Stomach (tissue), 9 donors: Measurements from ENCODE around the gene AMN1. TPM values are rescaled to one million over a fixed set of nuclear protein-coding genes. Genes with fewer than 3 reads are reported as not detected.
"Not testable (repeated sequence)": the region's sequence is repeated elsewhere in the genome, so short reads cannot be mapped to it uniquely, and the experiment has no call there.

Experiments used
- DNase-seq, 2 donors: peaks; one replicate each; pipeline versions ENCODE4 v3.0.0 to v3.0.0-alpha.2; 2013 to 2019
- H3K27ac ChIP-seq, 5 donors: fragments of 200-600 bp in 4 of 5; sonication (generic) in 4 of 5; one replicate each; pipeline ENCODE4 v1.5.1; 2013 to 2019; ENCODE audit warnings: mild to moderate bottlenecking in 1 of 5, moderate library complexity in 1 of 5
- H3K27me3 ChIP-seq, 3 donors: fragments of 200-600 bp; sonication (generic); one replicate each; pipeline ENCODE4 v1.5.1; 2017 to 2019; ENCODE audit warnings: mixed run types in 1 of 3
- H3K36me3 ChIP-seq, 4 donors: fragments of 200-600 bp; sonication (generic); 1 replicate in 3 of 4; 2 replicates in 1 of 4; pipeline ENCODE4 v1.5.1; 2016 to 2019
- H3K4me1 ChIP-seq, 4 donors: fragments of 200-600 bp; sonication (generic); one replicate each; pipeline ENCODE4 v1.5.1; 2016 to 2019
- H3K4me3 ChIP-seq, 4 donors: fragments of 200-600 bp; sonication (generic) in 3 of 4; one replicate each; pipeline ENCODE4 v1.5.1; 2016 to 2019; ENCODE audit warnings: mild to moderate bottlenecking in 1 of 4
- H3K9me3 ChIP-seq, 4 donors: fragments of 200-600 bp; sonication (generic); one replicate each; pipeline ENCODE4 v1.5.1; 2016 to 2019
- EP300 ChIP-seq: sonication (generic); formaldehyde crosslinking; IDR thresholded peaks from one replicate; pipeline ENCODE4 v1.6.1; 2017; ENCODE audit warnings: antibody characterized with exemption
- POLR2A ChIP-seq, 4 donors: fragments of 450-650 bp; IDR thresholded peaks; one replicate each; pipeline ENCODE4 v1.6.1; 2016; ENCODE audit warnings: antibody characterized with exemption in 4 of 4, control low read depth in 2 of 4, mild to moderate bottlenecking in 1 of 4, moderate library complexity in 1 of 4
- POLR2AphosphoS5 ChIP-seq, 3 donors: sonication (generic); formaldehyde crosslinking; IDR thresholded peaks; one replicate each; pipeline ENCODE4 v1.6.1; 2016; ENCODE audit warnings: antibody characterized with exemption in 3 of 3
- WGBS, 5 donors: extraction: QIAGEN DNeasy Blood & Tissue Kit in 3 of 5; methylation state at CpG; one replicate each; pipeline versions ENCODE4 v1.1.5 to v1.1.7; 2013 to 2018; 5-methylcytosine and 5-hydroxymethylcytosine counted together
- intact Hi-C: fragments of 100-400 bp; cut with DNase I; formaldehyde crosslinking; loops from one replicate; pipeline ENCODE4 v1.15.1; 2023; ENCODE audit warnings: low total_unique reads
- polyA plus RNA-seq, 3 donors: library from polyadenylated mRNA; stranded (reverse); fragments of 200-250 nt; gene quantifications; one replicate each; pipeline ENCODE4 v1.2.3, GENCODE V29; 2013
- total RNA-seq, 5 donors: library from RNA; depleted of rRNA; stranded (reverse); fragments of >200 nt; gene quantifications; one replicate each; pipeline versions ENCODE4 v1.1.0 to v1.2.3, GENCODE V29; 2014 to 2016
- TF ChIP-seq, protein P1 (sequence below), 7 experiments: fragments of 450-650 bp in 4 of 7; fragments of 200-600 bp in 3 of 7; sonication (generic) in 3 of 7; IDR thresholded peaks; one replicate each; pipeline ENCODE4 v1.5.1; 2016 to 2019; ENCODE audit warnings: antibody characterized with exemption in 7 of 7, control low read depth in 2 of 7, mild to moderate bottlenecking in 1 of 7
- donor health status: healthy with polysubstance abuse.
- donor health status: Bipolar disorder and iron deficiency.
- donor health status: healthy.

AMN1 gene
- total and polyA plus RNA-seq, 8 donors: 2.9 to 131 (median 11.2) TPM; not detected in 1

DNA sequence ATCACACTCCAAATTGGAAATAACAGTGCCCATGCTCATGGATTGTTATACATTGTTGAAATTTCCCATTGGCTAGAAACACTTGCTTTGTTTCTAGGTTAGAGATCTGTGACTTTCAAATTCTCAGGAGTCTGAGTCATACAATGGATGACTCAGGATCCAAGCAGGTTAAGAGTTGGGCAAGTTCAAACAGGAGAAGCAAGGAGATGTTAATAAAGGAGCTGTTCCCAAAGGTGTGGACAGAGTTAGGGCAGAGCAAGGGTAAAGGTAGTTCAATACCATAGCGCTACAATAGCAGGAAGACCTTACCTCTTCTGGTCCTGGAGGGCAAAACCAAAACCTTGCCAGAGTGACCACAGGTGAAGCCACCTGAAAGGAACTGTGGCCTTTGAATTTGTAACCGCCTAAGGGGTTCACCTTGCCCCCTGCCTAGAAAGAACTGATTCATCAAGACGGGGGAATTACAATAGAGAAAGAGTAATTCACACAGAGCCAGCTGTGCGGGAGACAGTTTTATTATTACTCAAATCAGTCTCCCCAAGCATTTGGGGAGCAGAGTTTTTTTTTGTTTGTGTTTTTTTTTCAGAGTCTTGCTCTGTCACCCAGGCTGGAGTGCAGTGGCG is 4.2 kb upstream of the AMN1 start:
- H3K4me1 ChIP-seq: peaks cover 17 to 47% (median 37%) of the 10 kb centered on the region in 4 donors
- peak in 1 of 2 donors; percentile 85 for DNase-seq
- no peak overlapping the region for H3K4me3 ChIP-seq
- intact Hi-C loops: no loop called here
- peak overlapping the region; percentile 76 to 85 (median 84) for H3K27ac ChIP-seq
- H3K36me3 ChIP-seq: no peaks in the 10 kb centered on the region
- H3K9me3 ChIP-seq: peaks cover 0 to 3% (median 0%) of the 10 kb centered on the region in 4 donors
- TF ChIP-seq EP300 (no peak), POLR2AphosphoS5 (IDR thresholded peaks at IDR 0.05) (peak in 2 of 3 donors; percentile 59 to 75)
- H3K27me3 ChIP-seq: no peaks in the 10 kb centered on the region
- 53 to 80% (median 68%) methylated on average over 5 of the region's 5 CpGs for WGBS, 5 donors

DNA sequence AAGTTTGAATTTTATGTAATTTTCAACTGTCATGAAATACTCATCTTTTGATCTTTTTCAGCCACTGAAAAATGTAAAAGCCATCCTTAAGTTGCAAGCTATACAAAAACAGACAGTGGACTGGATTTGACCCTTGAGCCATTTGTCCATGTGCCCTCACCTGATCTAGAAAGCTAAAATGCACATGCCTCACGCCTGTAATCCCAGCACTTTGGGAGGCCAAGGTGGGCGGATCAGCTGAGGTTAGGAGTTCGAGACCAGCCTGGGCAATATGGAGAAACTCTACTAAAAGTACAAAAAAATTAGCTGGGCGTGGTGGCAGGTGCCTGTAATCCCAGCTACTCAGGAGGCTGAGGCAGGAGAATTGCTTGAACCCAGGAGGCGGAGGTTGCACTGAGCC is 2.4 kb upstream of the AMN1 start:
- H3K36me3 ChIP-seq, H3K4me3 ChIP-seq, DNase-seq, H3K9me3 ChIP-seq, intact Hi-C loops, H3K27me3 ChIP-seq: not testable (repeated sequence)
- Histone ChIP-seq H3K4me1 (peaks cover 22 to 66% (median 43%) of the 10 kb centered on the region in 4 donors), H3K27ac (peak overlapping the region; percentile 64 to 85 (median 80))
- WGBS, 5 donors: 96 to 100% (median 99%) methylated on average over 5 of the region's 5 CpGs

DNA sequence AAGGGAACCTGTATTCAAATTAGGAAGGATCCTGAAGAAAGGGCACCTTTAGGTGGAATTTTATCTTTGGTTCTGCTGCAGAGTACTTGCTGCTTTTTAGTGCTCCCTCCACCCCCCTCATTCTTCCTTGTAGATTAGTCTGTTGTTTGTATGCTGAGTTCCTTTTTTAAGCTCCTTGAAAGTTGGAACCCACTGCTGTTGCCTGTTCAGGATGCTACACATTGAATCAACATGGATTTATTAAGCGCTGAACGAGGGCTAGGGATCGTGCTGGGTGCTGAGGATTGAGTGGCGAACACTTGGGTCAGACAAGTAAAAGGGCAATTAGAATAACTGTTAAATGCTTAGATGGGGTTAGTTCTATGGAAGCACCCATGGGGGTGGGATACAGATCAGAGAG is 884 bp upstream of the AMN1 start:
- 85 to 91% (median 89%) methylated on average over 4 of the region's 4 CpGs for WGBS, 5 donors
- DNase-seq: no peak
- peak overlapping the region; percentile 53 to 66 (median 60) for H3K4me3 ChIP-seq
- no peaks in the 10 kb centered on the region for H3K36me3 ChIP-seq
- TF ChIP-seq POLR2A (IDR thresholded peaks at IDR 0.05): no peak
- no peak for TF ChIP-seq EP300
- TF ChIP-seq POLR2AphosphoS5 (IDR thresholded peaks at IDR 0.05): no peak
- TF ChIP-seq, protein P1, sequence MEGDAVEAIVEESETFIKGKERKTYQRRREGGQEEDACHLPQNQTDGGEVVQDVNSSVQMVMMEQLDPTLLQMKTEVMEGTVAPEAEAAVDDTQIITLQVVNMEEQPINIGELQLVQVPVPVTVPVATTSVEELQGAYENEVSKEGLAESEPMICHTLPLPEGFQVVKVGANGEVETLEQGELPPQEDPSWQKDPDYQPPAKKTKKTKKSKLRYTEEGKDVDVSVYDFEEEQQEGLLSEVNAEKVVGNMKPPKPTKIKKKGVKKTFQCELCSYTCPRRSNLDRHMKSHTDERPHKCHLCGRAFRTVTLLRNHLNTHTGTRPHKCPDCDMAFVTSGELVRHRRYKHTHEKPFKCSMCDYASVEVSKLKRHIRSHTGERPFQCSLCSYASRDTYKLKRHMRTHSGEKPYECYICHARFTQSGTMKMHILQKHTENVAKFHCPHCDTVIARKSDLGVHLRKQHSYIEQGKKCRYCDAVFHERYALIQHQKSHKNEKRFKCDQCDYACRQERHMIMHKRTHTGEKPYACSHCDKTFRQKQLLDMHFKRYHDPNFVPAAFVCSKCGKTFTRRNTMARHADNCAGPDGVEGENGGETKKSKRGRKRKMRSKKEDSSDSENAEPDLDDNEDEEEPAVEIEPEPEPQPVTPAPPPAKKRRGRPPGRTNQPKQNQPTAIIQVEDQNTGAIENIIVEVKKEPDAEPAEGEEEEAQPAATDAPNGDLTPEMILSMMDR (IDR thresholded peaks at IDR 0.05): no peak
- no peaks in the 10 kb centered on the region for H3K27me3 ChIP-seq
- intact Hi-C loops: no loop called here
- peaks cover 0 to 3% (median 0%) of the 10 kb centered on the region in 4 donors for H3K9me3 ChIP-seq
- peak overlapping the region; percentile 58 to 100 (median 98) for H3K27ac ChIP-seq
- H3K4me1 ChIP-seq: peaks cover 22 to 76% (median 43%) of the 10 kb centered on the region in 4 donors

DNA sequence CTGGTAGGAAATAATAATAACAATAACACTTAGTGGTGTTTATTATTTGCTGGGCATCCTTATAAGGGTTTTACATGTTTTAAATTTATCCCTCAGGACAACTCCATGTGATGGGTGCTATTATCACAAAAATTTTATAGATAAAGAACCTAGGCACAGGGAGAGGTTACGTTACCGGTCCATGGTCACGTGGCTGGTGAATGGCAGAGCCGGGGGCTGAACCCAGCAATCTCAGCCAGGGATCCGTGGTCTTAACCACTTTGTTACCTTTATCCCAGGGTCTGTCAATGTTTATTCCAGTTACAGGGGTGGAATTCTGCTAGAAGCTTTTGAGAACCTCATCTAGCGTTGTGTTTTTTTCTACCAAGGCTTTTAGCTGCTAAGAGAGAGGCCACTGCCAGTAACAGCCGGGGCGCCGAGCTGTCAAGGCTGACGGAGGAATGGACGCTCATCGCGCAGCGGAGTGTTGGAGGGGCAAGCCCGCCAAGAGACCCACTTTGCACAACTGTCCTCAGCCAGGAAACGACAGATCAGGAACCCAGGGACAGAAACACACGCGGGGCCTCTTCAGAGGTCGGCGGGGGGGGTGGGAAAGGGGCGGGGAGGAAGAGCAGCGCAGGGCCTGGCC is 418 bp downstream of the AMN1 start:
- no peaks in the 10 kb centered on the region for H3K36me3 ChIP-seq
- intact Hi-C loops: no loop called here
- TF ChIP-seq EP300 (no peak), POLR2AphosphoS5 (IDR thresholded peaks at IDR 0.05) (no peak), POLR2A (IDR thresholded peaks at IDR 0.05) (no peak)
- TF ChIP-seq, protein P1 (IDR thresholded peaks at IDR 0.05): no peak
- peak overlapping the region; percentile 86 to 100 (median 98) for H3K27ac ChIP-seq
- DNase-seq: peak; percentile 47 to 78
- peaks cover 20 to 80% (median 42%) of the 10 kb centered on the region in 4 donors for H3K4me1 ChIP-seq
- 0 to 1% (median 1%) methylated on average over 13 to 22 of the region's 22 CpGs for WGBS, 5 donors
- H3K4me3 ChIP-seq: peak overlapping the region; percentile 53 to 66 (median 60)
- H3K9me3 ChIP-seq: peaks cover 0 to 3% (median 0%) of the 10 kb centered on the region in 4 donors
- no peaks in the 10 kb centered on the region for H3K27me3 ChIP-seq

DNA sequence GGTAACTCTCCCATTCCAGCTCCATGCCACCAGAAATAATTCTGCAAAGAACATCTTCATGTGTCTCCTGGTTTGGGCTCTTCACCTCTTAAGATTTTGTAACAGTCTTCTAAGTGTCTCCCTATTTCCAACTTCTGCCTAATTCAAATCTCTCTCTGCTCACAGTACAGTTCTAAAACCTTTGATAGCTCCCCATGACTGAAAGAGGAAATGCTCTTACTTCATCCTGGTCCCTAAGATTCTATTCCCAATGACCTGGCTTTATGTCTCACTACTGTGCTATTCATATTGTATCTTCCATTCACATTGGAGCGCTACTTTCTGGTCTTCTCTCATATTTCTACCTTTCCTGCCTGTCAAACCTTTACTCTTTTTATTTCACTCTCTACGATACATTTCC is 1.6 kb downstream of the AMN1 start:
- peak overlapping the region in 3 of 5 donors; percentile 21 to 100 (median 96) for H3K27ac ChIP-seq
- DNase-seq: no peak

More for the DNA sequence above, 1.6 kb downstream of the AMN1 start:
- H3K36me3 ChIP-seq: no peaks in the 10 kb centered on the region
- 94 to 99% (median 96%) methylated on average over 2 of the region's 2 CpGs for WGBS, 5 donors
- H3K4me1 ChIP-seq: peaks cover 17 to 75% (median 32%) of the 10 kb centered on the region in 4 donors
- no peak overlapping the region for H3K4me3 ChIP-seq
- H3K9me3 ChIP-seq: peaks cover 0 to 3% (median 0%) of the 10 kb centered on the region in 4 donors
- H3K27me3 ChIP-seq: no peaks in the 10 kb centered on the region
- TF ChIP-seq POLR2AphosphoS5 (IDR thresholded peaks at IDR 0.05): no peak
- TF ChIP-seq POLR2A (IDR thresholded peaks at IDR 0.05): no peak
- TF ChIP-seq EP300: no peak
- TF ChIP-seq, protein P1 (IDR thresholded peaks at IDR 0.05): no peak
- intact Hi-C loops: no loop called here
